HCEC 1CT (cell line): Measurements from ENCODE around the gene MAP2K4.
A peak's percentile ranks its signal among the peaks of the same experiment; 100 is the strongest.
"Not testable (repeated sequence)": the region's sequence is repeated elsewhere in the genome, so short reads cannot be mapped to it uniquely, and the experiment has no call there.

Experiments used
- DNase-seq: peaks from one replicate; pipeline ENCODE4 v3.0.0-alpha.2; 2017

Gene MAP2K4

GRCh38 chr17:12094336-12094735 is 73.7 kb downstream of the MAP2K4 start:
- no peak for DNase-seq

DNA sequence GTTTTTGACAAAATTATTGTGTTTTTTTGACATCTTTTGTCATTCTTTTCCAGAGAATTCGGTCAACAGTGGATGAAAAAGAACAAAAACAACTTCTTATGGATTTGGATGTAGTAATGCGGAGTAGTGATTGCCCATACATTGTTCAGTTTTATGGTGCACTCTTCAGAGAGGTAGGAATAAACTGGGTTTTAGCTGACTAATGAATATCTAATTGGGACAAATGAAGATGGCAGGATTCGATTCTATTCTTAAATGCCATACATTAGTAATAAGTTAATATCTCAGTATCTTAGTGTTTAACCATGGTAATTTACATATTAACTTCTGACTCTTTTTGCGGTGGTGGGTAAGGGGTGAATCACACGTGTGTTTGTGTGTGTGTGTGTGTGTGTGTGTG is 74.8 kb downstream of the MAP2K4 start:
- no peak for DNase-seq

DNA sequence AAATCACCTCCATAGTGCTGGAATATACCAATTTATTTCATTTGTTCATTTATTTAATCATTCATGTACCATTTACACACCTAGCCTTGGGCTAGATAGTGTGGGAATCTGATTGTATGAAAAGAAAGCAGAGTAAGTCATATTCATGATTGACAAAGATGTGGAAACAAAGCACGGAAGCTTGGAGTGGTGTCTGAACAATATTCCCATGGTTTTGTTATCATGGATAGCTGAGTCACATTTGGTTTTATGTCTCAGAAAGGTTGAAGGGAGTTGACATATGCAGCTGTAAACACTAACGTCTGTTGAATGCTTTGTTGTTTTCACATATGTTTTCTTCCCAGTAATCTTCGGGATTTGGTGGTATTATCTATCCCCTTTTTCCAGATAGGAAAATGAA is 76.6 kb downstream of the MAP2K4 start:
- no peak for DNase-seq

DNA sequence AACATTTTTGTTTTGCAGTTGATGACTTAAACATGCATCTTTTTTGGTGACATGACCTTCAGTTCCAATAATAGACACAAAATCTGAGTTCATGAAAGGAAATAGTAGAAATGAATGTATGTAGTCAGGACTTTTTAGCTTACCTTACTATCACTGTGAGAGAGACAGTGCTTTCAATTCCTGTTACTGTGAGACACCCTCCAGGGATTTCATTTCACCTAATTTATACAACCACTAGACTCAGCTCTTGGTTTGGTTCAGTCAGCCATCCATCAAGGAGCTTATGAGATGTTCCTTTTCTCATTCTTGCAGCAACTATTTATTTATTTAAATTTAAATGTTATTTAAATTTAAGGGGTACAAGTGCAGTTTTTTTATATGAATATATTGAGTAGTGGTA is 77.9 kb downstream of the MAP2K4 start:
- no peak for DNase-seq

GRCh38 chr17:12099412-12099811 is 78.7 kb downstream of the MAP2K4 start:
- DNase-seq: no peak

DNA sequence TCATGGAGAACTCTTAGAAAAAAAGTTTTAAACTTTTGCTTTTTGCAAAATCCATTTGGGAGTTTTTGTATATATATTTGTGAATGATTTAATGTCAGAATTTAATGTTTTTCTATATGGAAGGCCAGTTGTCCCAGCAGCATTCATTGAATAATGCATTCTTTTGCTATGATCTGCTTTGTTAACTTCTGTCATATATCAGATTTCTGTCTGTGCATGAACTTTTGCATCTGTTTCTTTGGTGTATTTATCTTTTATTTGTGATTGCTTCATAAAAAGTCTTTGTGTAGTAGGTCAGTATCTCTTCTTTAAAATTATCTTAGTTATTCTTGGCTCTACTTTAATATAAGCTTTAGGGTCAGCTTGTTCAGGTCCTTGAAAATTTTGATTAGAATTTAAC is 84.2 kb downstream of the MAP2K4 start:
- peak; percentile 25 for DNase-seq

- DNase-seq: peak; percentile 34
These were observed 87.2 kb downstream of the MAP2K4 start for GRCh38 chr17:12107905-12108304.

GRCh38 chr17:12110906-12111305 is 90.2 kb downstream of the MAP2K4 start:
- DNase-seq: no peak

DNA sequence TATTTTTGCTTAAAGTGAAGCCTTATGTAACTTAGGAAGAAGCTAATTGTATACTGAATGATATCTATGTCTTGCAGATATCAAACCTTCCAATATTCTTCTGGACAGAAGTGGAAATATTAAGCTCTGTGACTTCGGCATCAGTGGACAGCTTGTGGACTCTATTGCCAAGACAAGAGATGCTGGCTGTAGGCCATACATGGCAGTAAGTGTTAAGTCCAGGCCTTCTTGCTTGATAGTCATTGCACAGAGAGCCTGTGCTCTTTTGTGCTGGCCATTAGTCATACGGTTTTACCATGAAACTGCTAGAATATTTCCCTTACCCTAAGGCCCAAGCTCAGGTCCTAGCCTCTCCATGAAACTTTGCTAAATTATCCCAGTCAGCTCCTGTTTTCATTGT is 92.5 kb downstream of the MAP2K4 start:
- no peak for DNase-seq

GRCh38 chr17:12114686-12115418 is 94.2 kb downstream of the MAP2K4 start:
- peak; percentile 18 for DNase-seq

DNA sequence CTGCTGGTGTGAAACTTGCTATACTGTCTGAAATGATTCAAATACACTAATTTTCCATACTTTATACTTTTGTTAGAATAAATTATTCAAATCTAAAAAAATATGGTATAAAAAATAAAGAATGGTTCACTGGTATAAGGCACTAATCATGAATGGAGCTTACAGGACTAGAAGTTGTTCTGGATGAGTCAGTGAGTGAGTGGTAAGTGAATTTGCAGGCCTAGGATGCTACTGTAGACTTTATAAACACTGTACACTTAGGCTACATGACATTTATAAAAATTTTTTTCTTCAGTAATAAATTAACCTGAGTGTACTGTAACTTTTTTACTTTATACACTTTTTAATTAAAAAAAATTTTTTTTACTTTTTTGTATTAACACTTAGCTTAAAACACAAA is 95.5 kb downstream of the MAP2K4 start:
- no peak for DNase-seq

DNA sequence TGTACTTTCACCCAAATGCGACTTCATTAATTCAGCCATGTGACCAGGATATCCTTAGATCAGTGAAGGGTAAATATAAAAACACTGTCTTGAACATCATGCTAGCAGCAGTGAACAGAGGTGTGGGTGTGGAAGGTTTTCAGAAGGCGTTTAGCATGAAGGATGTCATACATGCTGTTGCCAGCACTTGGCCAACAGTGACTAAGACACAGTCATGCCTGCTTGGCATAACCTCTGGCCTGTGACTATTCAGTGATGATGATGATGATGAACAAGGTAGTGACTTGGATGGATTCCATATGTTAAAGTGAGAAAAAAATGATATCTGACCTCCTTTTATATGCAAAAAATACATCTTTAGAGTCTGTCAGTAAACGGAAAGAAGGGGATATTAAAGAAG is 97.9 kb downstream of the MAP2K4 start:
- peak; percentile 38 for DNase-seq

- no peak for DNase-seq
These were observed 101.4 kb downstream of the MAP2K4 start for GRCh38 chr17:12122075-12122474.

DNA sequence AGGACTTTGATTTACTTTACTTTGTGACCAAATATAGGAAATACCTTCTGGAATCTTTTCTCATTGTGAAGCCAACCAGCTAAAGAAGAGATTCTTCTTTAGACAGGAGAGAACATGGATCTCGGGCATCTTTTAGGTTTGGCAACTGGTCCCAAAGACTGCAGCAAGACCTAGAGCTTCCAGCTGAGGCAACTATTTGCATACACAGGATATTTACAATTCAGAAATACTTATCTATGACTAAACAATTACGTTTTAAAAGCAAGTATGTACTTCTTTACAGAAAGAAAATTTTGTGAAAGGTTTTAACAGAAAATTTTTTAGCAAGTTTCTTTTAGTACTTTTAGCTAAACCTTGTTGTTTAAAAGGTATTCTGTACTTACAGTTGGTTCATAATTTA is 106.5 kb downstream of the MAP2K4 start:
- peak; percentile 16 for DNase-seq

DNA sequence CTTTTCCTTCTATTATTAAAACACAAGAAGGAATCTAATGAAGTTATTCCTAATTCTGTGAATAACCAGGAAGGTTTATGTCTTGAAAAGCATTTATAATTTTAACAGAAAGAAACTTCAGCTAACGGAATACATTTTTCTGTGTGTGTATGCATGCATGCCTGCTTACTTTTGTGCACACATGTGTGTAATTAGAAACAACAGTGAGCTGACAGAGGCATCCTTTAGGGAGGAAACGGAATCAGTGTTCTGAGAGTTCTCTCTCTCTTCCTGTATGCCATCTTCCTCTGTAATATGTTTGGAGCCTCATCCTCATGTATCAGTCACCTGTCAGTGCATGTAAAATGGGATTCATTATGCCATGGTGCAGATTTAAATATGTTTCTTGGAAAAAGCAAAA is 107.0 kb downstream of the MAP2K4 start:
- no peak for DNase-seq

DNA sequence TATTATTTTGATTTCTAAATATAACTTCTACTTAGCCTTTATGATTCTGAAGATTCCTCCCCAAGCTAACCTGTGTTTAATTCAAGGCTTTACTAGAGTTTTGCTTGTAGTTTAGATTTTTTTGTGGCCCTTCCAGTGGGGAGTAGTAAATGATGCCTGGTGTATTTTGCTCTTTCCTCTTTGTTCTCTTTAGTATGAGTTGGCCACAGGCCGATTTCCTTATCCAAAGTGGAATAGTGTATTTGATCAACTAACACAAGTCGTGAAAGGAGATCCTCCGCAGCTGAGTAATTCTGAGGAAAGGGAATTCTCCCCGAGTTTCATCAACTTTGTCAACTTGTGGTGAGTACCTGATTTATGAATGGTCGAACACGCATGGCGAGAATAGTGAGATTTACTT is 108.3 kb downstream of the MAP2K4 start:
- DNase-seq: no peak

GRCh38 chr17:12133183-12133582 is 112.5 kb downstream of the MAP2K4 start:
- no peak for DNase-seq

DNA sequence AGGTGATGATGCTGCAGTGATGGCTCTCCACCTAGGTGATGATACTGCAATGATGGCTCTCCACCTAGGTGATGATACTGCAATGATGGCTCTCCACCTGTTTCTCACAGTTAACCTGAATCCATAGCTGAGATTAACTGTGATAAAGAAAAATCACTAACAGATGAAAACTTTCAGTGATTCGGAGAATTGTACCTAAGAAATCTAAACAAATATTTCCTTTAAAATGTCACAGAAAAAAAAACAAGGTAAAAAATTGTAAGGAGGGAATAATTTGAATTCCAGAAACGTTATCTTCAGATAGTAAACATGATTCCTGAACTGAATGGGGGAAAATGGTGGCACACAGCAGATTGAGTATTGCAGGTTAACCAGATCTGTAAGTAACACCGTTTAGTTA is 113.4 kb downstream of the MAP2K4 start:
- no peak for DNase-seq

DNA sequence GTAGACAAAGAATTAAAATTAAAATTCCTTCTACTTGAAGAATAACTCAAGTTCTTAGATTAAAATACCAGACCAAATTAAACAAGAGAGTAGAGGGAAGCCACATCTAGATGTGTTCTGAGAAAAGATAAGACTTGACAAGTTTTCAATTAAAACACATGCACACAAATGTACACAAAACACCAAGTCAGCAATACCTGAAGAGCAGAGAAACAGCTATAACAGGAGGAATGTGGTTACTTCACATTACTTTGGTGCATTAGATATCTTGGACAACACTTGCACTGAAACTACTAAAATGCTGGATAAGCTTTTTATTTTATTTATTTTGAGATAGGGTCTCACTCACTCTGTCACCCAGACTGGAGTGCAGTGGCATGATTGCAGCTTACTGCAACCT is 113.9 kb downstream of the MAP2K4 start:
- no peak for DNase-seq

DNA sequence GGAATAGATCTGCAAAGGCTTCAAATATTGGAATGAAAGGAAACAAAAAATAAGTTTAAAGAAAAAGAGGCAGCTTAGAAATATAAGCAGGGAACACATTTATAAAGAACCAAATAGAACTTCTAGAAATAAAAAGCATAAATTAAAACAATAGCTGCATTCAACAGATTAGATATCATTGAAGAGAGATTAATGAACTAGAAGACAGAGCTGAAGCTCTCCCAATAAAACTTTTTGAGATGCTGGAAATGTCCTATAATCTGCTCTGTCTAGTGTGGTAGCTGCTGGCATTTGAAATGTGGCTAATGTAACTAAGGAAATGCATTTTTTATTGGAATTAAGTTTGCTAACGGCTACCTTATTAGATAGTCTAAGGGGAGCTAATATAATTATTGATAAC is 115.6 kb downstream of the MAP2K4 start:
- DNase-seq: no peak

- DNase-seq: no peak
These were observed 116.0 kb downstream of the MAP2K4 start for GRCh38 chr17:12136646-12137045.

- no peak for DNase-seq
These were observed 117.2 kb downstream of the MAP2K4 start for GRCh38 chr17:12137859-12138258.

DNA sequence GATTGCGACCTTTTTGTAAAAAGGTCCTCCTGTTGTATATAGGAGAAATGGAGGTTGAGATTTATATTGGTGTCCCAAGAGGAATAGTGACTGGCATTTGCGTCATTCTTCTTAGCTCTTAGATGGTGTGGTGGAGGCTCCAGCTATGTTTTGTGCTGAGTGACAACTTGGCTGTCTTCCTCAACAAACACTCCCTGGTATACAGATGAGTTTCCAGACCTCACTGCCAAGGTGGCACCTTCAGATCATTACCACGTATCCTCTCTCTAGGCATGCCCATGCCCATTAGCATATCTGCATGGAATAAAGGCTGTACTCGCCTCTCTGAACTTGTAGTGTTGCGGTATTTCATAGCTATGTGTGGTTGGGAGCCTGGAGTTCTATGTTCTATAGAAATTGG is 120.0 kb downstream of the MAP2K4 start:
- DNase-seq: no peak

DNA sequence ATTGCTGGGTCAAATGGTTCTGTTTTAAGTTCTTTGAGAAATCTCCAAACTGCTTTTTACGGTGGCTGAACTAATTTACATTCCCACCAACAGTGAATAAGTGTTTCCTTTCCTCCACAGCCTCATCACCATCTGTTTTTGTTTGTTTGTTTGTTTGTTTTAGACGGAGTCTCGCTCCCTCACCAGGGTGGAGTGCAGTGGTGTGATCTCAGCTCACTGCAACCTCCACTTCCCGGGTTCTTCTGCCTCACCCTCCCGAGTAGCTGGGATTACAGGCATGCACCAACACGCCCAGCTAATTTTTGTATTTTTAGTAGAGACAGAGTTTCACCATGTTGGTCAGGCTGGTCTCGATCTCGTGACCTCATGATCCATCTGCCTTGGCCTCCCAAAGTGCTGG is 141.5 kb downstream of the MAP2K4 start:
- DNase-seq: not testable (repeated sequence)

DNA sequence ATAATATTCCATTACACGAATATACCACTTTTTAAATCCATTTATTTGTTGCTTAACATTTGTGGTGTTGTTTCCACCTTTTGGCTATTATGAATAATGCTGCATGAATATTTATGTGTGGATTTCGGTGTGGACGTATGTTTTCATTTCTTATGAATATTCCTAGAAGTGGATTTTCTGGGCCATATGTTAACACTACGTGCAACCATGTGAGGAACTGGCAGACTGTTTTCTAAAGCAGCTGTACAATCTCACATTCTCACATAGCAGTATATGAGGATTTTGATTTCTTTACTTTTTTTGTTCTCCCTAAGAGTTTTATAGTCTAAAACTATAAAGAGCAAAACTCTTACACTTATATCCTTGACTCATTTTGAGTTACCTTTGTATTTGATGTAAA is 143.4 kb downstream of the MAP2K4 start:
- DNase-seq: no peak
